NCI-H2196 (cell line): ENCODE measurements around the gene B3GAT2.

Experiments used
- DNase-seq: peaks from one replicate; lab custom pipeline; 2025; ENCODE audit not compliant: unreplicated experiment; lab: John Stamatoyannopoulos, UW

B3GAT2 gene

DNA sequence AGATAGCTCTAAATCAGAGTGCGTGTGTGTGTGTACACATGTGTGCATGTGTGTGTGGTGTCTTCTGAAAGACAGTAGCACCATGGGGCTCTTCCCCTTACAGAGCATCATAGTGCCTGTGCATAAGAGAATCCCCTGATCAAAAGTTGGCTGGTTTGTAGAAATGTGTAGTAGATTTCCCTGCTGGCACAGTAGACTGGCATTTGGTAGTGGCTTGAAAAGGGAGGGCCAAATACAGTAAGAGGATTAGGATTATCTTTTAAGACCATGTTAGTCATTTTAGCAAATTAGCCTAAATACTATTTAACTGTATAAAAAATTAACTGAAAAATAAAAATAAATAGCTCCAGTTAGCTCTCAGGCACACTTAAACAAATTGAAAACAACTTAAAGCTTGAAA is 112.6 kb downstream of the B3GAT2 start:
- DNase-seq = no peak

DNA sequence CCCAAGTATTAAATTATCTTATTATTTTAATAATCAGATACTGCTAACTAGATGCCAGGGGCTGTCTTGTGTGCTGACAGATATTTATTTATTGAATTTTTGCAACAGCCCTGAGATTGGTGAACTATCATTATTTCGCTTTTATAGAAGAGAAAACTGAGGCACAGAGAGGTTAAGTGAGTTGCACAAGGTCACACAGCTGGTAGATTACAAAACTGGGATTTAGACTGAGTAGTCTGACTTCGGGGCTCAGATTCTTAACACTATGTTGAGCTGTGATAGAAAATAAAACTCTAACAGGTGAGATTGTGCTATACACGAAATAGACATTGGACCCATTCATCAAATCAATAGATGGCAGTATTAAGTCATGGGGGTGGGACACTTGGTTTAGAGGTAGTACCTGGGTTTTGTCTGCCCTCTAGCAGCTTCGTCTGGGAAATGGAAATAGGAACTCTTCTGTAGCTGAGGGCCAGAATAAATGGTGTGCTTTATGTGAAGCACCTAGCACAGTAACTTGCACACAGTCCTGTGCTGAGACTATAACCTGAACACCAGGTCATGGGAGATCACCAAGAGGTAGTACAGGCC is 113.4 kb downstream of the B3GAT2 start:
- no peak for DNase-seq

DNA sequence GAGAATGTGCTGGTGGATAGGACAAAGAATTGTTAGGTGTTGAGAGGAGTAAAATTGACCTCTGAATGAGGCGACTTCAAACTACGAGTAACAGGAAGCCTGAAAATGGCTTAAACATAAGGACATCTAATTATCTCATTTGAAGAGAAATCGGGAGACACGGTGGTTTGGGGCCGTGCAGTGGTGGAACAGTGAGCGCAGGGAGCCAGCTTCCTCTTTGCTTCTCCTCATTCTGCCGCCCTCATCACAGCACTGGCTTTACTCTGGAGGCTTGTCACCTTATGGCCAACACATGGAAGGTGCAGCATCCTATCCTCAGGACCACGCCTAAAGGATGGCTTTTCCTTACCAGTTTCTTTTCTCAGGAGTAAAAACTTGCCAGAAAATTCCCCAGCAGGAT is 114.3 kb downstream of the B3GAT2 start:
- DNase-seq = no peak

DNA sequence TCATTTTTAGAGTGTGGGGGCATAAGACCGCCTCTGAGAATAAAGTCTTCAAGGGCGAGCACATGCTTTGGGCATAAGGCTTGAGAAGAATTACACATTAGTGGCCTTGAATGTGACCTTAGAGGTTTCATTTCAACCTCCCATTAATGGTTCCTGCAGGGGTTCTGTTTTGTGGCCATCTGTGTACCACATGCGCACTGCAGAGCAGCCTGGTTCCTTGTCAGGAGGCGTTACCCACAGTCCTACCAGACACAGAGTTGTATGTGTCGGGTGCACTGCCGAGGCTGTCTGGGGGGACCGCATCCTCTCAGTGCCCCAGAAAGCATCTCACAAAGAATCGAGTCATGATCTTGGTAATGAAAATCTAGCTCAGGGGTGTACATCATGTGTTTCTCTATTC is 115.7 kb downstream of the B3GAT2 start:
- DNase-seq = no peak

DNA sequence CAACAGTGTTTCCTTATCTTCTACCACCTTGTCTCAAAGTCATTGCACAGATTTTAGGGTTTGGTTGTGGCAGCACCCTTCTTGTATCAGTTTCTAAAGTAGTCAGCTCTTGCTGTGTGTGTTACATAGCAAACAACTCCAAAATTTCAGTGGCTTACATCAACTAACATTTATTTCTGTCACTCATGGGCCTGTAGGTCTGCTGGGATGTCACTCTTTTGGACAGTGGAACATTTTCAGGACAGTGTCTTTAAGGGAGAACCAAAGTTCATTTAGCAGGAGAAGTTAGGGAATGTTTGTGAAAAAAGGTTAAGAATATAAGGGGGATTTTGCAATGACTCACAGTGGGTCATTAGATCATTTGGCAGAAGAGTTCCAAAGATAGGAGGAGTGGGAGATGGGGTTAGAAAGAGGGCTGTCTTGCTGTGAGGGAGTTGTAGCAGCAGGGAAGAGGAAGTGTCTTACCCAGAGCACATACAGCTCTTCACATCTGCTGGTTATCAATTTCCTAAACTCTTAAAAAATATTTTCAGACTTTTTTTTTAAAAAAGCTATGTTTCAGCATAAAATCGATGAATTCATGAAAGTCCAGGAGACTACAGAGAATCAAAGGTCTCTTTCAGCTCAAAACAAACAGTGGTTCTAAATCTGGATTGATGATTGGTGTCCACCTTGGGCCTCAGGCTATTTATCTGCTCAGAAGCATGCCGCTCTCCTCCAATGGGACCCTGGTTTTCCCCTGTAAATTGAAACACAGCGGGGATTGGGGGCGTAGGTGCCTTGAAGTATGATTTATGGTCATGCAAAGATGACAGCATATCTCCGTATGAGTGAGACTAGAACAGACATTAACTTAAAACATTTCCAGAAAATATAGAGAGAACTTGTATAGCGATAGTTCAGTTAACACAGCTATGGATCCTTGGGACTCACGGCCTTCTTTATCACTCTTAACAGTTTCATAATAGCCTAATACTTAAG is 117.3 kb downstream of the B3GAT2 start:
- no peak for DNase-seq

DNA sequence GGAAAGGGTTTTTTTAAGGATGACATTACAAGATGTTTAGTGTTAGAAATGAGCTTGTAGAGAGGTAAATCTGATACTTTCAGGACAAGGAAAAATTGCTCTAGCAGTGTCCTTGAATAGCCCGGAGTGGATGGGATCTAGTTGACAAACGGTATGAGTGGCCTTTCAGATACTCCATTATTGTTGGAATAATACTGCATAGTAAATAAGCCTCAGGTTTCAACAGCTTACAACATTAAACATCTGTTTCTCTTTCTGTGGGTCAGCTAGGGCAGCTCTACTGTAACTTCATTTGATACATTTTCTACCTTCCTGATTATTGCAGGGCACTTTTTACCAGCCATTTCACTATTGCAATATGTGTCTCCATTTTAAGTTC is 118.0 kb downstream of the B3GAT2 start:
- no peak for DNase-seq

DNA sequence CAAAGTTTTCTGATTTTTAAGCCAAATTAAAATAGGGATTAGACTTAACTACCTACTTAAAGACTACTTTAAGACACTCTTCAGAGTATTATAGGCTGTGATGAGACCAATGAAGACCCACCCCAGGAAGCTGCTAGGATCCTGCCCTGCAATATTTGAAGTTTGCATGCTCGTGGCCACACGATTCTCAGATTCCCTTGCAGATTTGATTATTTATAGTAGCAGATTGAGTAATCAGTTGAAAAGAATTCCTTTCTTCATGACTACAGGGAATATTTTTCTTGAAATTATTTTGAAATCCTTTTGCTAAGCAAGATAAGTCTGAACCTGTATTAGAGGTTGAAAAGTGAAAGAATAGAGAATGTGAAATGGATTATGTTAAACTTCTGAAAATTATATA is 122.3 kb downstream of the B3GAT2 start:
- DNase-seq = no peak

DNA sequence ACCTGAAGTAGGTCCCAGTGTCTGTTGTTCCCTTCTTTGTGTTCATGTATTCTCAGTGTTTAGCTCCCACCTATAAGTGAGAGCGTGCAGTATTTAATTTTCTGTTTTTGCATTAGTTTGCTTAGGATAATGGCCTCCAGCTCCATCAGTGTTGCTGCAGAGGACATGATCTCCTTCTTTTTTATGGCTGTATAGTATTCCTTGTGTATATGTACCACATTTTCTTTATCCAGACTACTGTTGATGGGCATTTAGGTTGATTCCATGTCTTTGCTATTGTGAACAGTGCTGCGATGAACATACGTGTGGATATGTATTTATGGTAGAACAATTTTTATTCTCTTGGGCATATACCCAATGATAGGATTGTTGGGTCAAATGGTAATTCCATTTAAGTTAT is 125.4 kb downstream of the B3GAT2 start:
- no peak for DNase-seq

DNA sequence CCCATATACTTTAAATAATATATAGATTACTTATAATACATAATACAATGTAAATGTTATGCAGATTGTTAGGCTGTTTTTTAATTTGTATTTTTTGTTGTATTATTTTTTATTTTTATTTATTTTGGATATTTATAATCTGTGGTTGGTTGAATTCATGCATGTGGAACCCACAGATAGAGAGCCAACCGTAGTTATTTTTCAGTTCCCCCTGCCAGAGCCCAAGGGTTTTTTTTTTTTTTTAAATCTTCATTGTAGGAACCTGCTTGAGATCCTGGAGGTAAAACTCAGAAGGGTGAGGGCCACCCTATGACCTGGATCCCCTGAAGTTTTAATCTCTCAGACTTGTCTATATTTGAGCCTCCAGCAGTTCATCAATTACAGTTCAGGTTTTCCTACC is 133.2 kb downstream of the B3GAT2 start:
- DNase-seq = no peak

DNA sequence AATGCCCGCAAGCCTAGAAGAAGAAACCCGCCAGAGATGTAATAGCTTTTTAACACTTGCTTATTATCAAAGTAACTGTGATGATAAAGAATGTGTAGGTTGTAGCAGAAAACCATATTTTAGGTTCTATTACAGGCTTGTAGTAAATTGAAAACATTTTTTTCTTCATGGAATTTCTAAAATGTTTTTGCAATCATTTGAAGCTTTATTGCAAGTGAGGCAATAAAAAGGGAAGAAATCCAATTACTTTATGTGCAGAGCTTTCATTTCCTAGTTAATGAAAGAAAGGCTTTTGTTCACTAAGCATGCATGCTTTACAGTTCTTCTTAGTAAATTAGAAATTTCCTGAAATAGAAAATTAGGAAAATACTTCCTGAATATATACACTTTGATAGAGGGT is 135.1 kb downstream of the B3GAT2 start:
- DNase-seq = no peak

DNA sequence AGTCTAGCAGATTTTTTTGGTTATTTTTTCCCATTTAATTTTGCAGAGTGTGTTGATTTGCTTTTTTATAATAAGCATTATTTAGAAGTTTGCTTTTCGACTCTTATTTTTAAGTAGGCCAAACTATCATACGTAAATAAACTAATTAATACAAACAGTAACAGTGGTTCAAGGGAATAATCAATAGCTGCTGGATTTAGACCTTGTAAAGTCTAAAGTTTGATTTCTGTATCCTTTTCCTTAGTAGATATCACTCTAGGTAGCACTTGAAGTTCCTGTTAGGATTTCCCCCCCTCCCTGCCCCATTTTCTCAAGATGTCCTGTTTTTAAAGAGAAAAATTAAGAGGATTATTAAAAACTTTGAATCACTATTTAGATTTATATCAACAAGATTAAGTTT is 136.1 kb downstream of the B3GAT2 start:
- DNase-seq = no peak

DNA sequence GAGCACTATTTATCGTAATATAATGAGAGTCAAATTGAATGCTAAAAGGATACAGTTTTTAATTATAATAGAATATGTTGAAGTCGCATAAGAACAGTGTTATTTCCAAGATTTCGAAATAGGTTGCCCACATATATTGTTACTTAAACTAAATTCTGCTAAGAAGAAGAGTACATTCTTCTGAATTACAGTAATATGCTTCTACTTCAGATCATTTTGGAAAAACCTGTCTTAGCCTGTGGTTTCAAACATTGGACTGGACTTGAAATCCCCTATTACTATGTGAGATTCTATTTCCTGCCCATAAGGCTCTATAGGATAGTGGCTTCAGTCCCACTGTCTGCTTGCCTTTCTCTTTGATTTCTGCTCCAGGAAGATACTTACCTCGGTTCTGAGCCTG is 137.2 kb downstream of the B3GAT2 start:
- DNase-seq = no peak

DNA sequence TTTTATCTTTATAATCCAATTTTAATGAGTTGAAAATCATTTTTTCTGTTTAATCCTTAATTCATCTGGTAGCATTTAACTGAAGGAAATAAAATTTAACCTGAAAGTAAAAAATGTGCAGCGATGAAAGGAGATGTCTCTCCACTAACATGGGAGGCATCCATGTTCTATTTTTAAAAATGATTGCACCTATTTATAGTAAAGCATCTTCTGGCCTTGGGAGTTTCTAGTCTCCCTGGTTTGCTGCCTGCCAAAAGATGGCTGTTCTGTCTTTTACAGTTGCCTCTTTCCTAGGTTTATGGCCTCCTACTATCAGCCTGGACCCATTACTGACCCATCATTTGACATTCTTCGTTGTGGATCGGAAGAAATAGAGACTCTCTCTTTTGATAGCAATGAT is 143.0 kb downstream of the B3GAT2 start:
- DNase-seq = no peak

DNA sequence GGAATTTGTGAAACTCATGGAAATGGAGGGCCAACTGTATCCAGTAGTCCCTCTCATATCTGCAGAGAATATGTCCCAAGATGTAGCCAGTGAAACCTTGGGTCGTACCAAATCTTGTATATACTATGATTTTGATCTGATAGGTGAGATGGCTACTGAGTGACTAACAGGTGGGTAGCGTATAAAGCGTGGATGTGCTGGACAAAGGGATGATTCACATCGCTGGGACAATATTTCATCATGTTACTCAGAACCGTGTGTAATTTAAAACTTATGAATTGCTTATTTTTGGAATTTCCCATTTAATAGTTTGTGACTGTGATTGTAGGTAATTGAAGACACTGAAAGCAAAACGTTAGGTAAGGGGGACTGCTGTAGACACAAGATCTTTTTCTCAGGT is 145.1 kb downstream of the B3GAT2 start:
- no peak for DNase-seq
